H1 (cell line): ENCODE data around the gene SARNP.

Experiments used
- ASH2L ChIP-seq: fragments of 200-600, 300-600 bp; sonication (generic); IDR thresholded peaks from one replicate; pipeline ENCODE4 v1.7.1; 2017; ENCODE audit warnings: low read length
- ATF3 ChIP-seq: IDR thresholded peaks from 2 replicates; pipeline ENCODE4 v1.6.1; 2011; ENCODE audit warnings: low read depth, mild to moderate bottlenecking, low read length; ENCODE audit not compliant: insufficient read depth
- CBX5 ChIP-seq: fragments of 300-800, 300-1000 bp; sonication (generic); IDR thresholded peaks from 2 replicates; pipeline ENCODE4 v1.7.1; 2016; ENCODE audit warnings: antibody characterized with exemption, low read length, low read depth
- CTCF ChIP-seq, 3 experiments: IDR thresholded peaks; 1 replicate in 2 of 3; 2 replicates in 1 of 3; pipeline versions ENCODE4 v1.5.1 to v1.6.1; 2011; ENCODE audit warnings: low read length in 3 of 3, mild to moderate bottlenecking in 3 of 3, inconsistent platforms in 2 of 3, low read depth in 1 of 3, moderate library complexity in 1 of 3; ENCODE audit not compliant: insufficient read depth in 1 of 3; ENCODE audit errors: control extremely low read depth in 1 of 3
- E2F6 ChIP-seq: IDR thresholded peaks from 2 replicates; pipeline ENCODE4 v1.6.1; 2012; ENCODE audit warnings: inconsistent platforms
- GTF2F1 ChIP-seq: IDR thresholded peaks from 2 replicates; pipeline ENCODE4 v1.6.1; 2012; ENCODE audit warnings: low read depth, low read length, improper control_type of control experiment, borderline replicate concordance
- JUND ChIP-seq: IDR thresholded peaks from 2 replicates; pipeline ENCODE4 v1.6.1; 2011; ENCODE audit warnings: mild to moderate bottlenecking, improper control_type of control experiment, low read length
- POLR2AphosphoS5 ChIP-seq: IDR thresholded peaks from 2 replicates; pipeline ENCODE4 v1.6.1; 2011; ENCODE audit warnings: low read depth, low read length
- SP4 ChIP-seq: IDR thresholded peaks from 2 replicates; pipeline ENCODE4 v1.6.1; 2012; ENCODE audit warnings: low read length, inconsistent platforms
- ZNF274 ChIP-seq: IDR thresholded peaks from 2 replicates; pipeline ENCODE4 v1.7.0; 2012; ENCODE audit warnings: low read length, borderline replicate concordance; ENCODE audit errors: extremely low read depth
- TF ChIP-seq, protein P1 (sequence below): IDR thresholded peaks from 2 replicates; pipeline ENCODE4 v1.6.1; 2012; ENCODE audit warnings: low read length, inconsistent platforms

- TF ChIP-seq, protein P1, sequence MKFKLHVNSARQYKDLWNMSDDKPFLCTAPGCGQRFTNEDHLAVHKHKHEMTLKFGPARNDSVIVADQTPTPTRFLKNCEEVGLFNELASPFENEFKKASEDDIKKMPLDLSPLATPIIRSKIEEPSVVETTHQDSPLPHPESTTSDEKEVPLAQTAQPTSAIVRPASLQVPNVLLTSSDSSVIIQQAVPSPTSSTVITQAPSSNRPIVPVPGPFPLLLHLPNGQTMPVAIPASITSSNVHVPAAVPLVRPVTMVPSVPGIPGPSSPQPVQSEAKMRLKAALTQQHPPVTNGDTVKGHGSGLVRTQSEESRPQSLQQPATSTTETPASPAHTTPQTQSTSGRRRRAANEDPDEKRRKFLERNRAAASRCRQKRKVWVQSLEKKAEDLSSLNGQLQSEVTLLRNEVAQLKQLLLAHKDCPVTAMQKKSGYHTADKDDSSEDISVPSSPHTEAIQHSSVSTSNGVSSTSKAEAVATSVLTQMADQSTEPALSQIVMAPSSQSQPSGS: no peak
- TF ChIP-seq JUND (no peak), ATF3 (no peak), POLR2AphosphoS5 (no peak), ZNF274 (no peak), CTCF (IDR thresholded peaks at IDR 0.05; ENCODE audit: control extremely low read depth in 1 of 3, insufficient read depth in 1 of 3, low read depth in 1 of 3, low read length in 3 of 3) (no peak), ASH2L (no peak), GTF2F1 (no peak), SP4 (no peak), E2F6 (no peak), CBX5 (no peak)
These were observed 72.0 kb downstream of the SARNP start for GRCh38 chr12:55745361-55746173.
